GM19324 (cell line): ENCODE results near the gene NHLH1.
"Not testable (repeated sequence)": the region's sequence is repeated elsewhere in the genome, so short reads cannot be mapped to it uniquely, and the experiment has no call there.

Experiments
- ATAC-seq: cut with Tn5 transposase; IDR thresholded peaks from one replicate; pipeline ENCODE4 v1.9.1; 2021; ENCODE audit warnings: mild to moderate bottlenecking, moderate library complexity; ENCODE audit not compliant: unreplicated experiment, low FRiP score

The NHLH1 gene

GRCh38 chr1:160375788-160376524 lies 9.1 kb downstream of the NHLH1 start:
- no peak for ATAC-seq

GRCh38 chr1:160376525-160377131 lies 9.8 kb downstream of the NHLH1 start:
- ATAC-seq: no peak

GRCh38 chr1:160377585-160378206 lies 10.8 kb downstream of the NHLH1 start:
- ATAC-seq: no peak

- ATAC-seq: not testable (repeated sequence)
Measured at GRCh38 chr1:160384812-160385211, 17.9 kb downstream of the NHLH1 start.

- ATAC-seq: not testable (repeated sequence)
Measured at GRCh38 chr1:160388406-160388805, 21.5 kb downstream of the NHLH1 start.

GRCh38 chr1:160394673-160395072 lies 27.8 kb downstream of the NHLH1 start:
- ATAC-seq: no peak

GRCh38 chr1:160397651-160398050 lies 30.8 kb downstream of the NHLH1 start:
- no peak for ATAC-seq

GRCh38 chr1:160398823-160399222 lies 32.0 kb downstream of the NHLH1 start:
- no peak for ATAC-seq

- ATAC-seq: no peak
Measured at GRCh38 chr1:160399544-160400222, 32.8 kb downstream of the NHLH1 start.

GRCh38 chr1:160400223-160400645 lies 33.4 kb downstream of the NHLH1 start, which contains the start of gene VANGL2:
Gene VANGL2, plus strand, starts transcription at chr1:160400564. Its CDS starts 15,274 bp downstream, at chr1:160415838.
- ATAC-seq: no peak

GRCh38 chr1:160400646-160401486 lies 34.0 kb downstream of the NHLH1 start:
- ATAC-seq: no peak

- no peak for ATAC-seq
Measured at GRCh38 chr1:160401487-160401805, 34.6 kb downstream of the NHLH1 start.

GRCh38 chr1:160402001-160402795 lies 35.3 kb downstream of the NHLH1 start:
- no peak for ATAC-seq

GRCh38 chr1:160403244-160403643 lies 36.4 kb downstream of the NHLH1 start:
- ATAC-seq: no peak

GRCh38 chr1:160404094-160404493 lies 37.2 kb downstream of the NHLH1 start:
- ATAC-seq: no peak

- ATAC-seq: no peak
Measured at GRCh38 chr1:160405331-160405877, 38.5 kb downstream of the NHLH1 start.

- no peak for ATAC-seq
Measured at GRCh38 chr1:160406131-160406968, 39.5 kb downstream of the NHLH1 start.
